GM13977 (cell line): Measurements from ENCODE around the gene SPRYD3.
"Not testable (repeated sequence)": the region's sequence is repeated elsewhere in the genome, so short reads cannot be mapped to it uniquely, and the experiment has no call there.

ENCODE experiments used
- DNase-seq: peaks from one replicate; pipeline ENCODE4 v3.0.0; 2012; ENCODE audit warnings: low spot score
- CTCF ChIP-seq: IDR thresholded peaks from 2 replicates; pipeline ENCODE4 v1.5.1; 2012; ENCODE audit warnings: mild to moderate bottlenecking, control low read depth; ENCODE audit not compliant: insufficient read depth; ENCODE audit errors: extremely low read depth, missing control alignments
- in situ Hi-C: fragments of 300-500 bp; cut with MboI; formaldehyde crosslinking; loops from one replicate; pipeline ENCODE4 v1.12.0; 2022; ENCODE audit warnings: low sequenced_read_pairs, low pct_unique_long_range_greater_than_20kb, mixed read lengths, inconsistent platforms; ENCODE audit not compliant: unreplicated experiment

The SPRYD3 gene

GRCh38 chr12:53042607-53043454, 36.4 kb downstream of the SPRYD3 start:
- no peak for DNase-seq
- in situ Hi-C loops: no loop called here
- TF ChIP-seq CTCF: no peak

GRCh38 chr12:53039851-53040250, 39.3 kb downstream of the SPRYD3 start:
- in situ Hi-C loops: no loop called here
- no peak for DNase-seq
- TF ChIP-seq CTCF: no peak

GRCh38 chr12:53036802-53037201, 42.4 kb downstream of the SPRYD3 start:
- no peak for DNase-seq
- in situ Hi-C loops: no loop called here
- TF ChIP-seq CTCF: no peak

- DNase-seq: no peak
- in situ Hi-C loops: no loop called here
- no peak for TF ChIP-seq CTCF
Measured at GRCh38 chr12:53034459-53034858, 44.7 kb downstream of the SPRYD3 start.

GRCh38 chr12:53033832-53034231, 45.4 kb downstream of the SPRYD3 start:
- in situ Hi-C loops, DNase-seq: not testable (repeated sequence)

GRCh38 chr12:53031616-53032015, 47.6 kb downstream of the SPRYD3 start:
- DNase-seq: no peak
- TF ChIP-seq CTCF: no peak
- in situ Hi-C loops: no loop called here

GRCh38 chr12:53027014-53027413, 52.2 kb downstream of the SPRYD3 start:
- DNase-seq, in situ Hi-C loops: not testable (repeated sequence)
